SKM-1 treated with dmso at 0.1 percent for 144 hours (cell line): ENCODE results near the gene CRX.
"Not testable (repeated sequence)": the region's sequence is repeated elsewhere in the genome, so short reads cannot be mapped to it uniquely, and the experiment has no call there.

Experiments
- DNase-seq: peaks from one replicate; lab custom pipeline; 2025; ENCODE audit not compliant: unreplicated experiment; lab: John Stamatoyannopoulos, UW

CRX gene

GRCh38 chr19:47821460-47822020 lies at the start of gene CRX:
Gene CRX (plus strand): TSS chr19:47821937. CDS start chr19:47834444, 12,507 bp downstream.
- DNase-seq, result no peak

- DNase-seq, result no peak
Observed at GRCh38 chr19:47776568-47776967, 45.2 kb upstream of the CRX start.

GRCh38 chr19:47777245-47778048 lies 44.3 kb upstream of the CRX start:
- not testable (repeated sequence) for DNase-seq

GRCh38 chr19:47778049-47778953 lies 43.4 kb upstream of the CRX start, which contains the start of gene SELENOW:
Gene SELENOW (plus strand): TSS chr19:47778703. CDS start chr19:47778786, 83 bp downstream.
- no peak for DNase-seq

GRCh38 chr19:47778954-47779351 lies 42.8 kb upstream of the CRX start:
- no peak for DNase-seq

- no peak for DNase-seq
Observed at GRCh38 chr19:47779524-47780214, 42.1 kb upstream of the CRX start.

GRCh38 chr19:47780215-47780551 lies 41.6 kb upstream of the CRX start:
- DNase-seq, result no peak

GRCh38 chr19:47781590-47782262 lies 40.0 kb upstream of the CRX start:
- DNase-seq, result no peak

GRCh38 chr19:47786566-47786965 lies 35.2 kb upstream of the CRX start:
- DNase-seq, result no peak

GRCh38 chr19:47787307-47787706 lies 34.4 kb upstream of the CRX start:
- not testable (repeated sequence) for DNase-seq

- not testable (repeated sequence) for DNase-seq
Observed at GRCh38 chr19:47789811-47790210, 31.9 kb upstream of the CRX start.

GRCh38 chr19:47790398-47790814 lies 31.3 kb upstream of the CRX start:
- DNase-seq, result peak; percentile 27

GRCh38 chr19:47792616-47793015 lies 29.1 kb upstream of the CRX start:
- no peak for DNase-seq

- DNase-seq, result no peak
Observed at GRCh38 chr19:47794526-47794925, 27.2 kb upstream of the CRX start.

GRCh38 chr19:47796785-47797184 lies 25.0 kb upstream of the CRX start:
- no peak for DNase-seq

- DNase-seq, result no peak
Observed at GRCh38 chr19:47797996-47798903, 23.5 kb upstream of the CRX start.

GRCh38 chr19:47798904-47799266 lies 22.9 kb upstream of the CRX start:
- DNase-seq, result no peak

- no peak for DNase-seq
Observed at GRCh38 chr19:47801270-47801669, 20.5 kb upstream of the CRX start.

GRCh38 chr19:47802521-47803043 lies 19.2 kb upstream of the CRX start:
- DNase-seq, result no peak
